Smooth muscle cell (in vitro differentiated cells): Measurements from ENCODE around the gene LIPC. TPM values are rescaled to one million over a fixed set of nuclear protein-coding genes. Genes with fewer than 3 reads are reported as not detected.

Source experiments
- DNase-seq: peaks from one replicate; lab custom pipeline; 2025; ENCODE audit not compliant: unreplicated experiment; lab: John Stamatoyannopoulos, UW
- H2AFZ ChIP-seq: fragments of 200-600 bp; sonication (generic); 2 replicates; pipeline ENCODE4 v1.6.0; 2016; ENCODE audit warnings: antibody characterized with exemption, low read depth, mild to moderate bottlenecking
- H3F3A ChIP-seq: fragments of 200-600 bp; sonication (generic); 2 replicates; pipeline ENCODE4 v1.6.0; 2017; ENCODE audit warnings: antibody characterized with exemption, low read depth
- H3K27ac ChIP-seq: fragments of 200-600 bp; sonication (generic); 2 replicates; pipeline ENCODE4 v1.5.1; 2016; ENCODE audit warnings: low read depth, mild to moderate bottlenecking
- H3K27me3 ChIP-seq: fragments of 200-600 bp; sonication (generic); 2 replicates; pipeline ENCODE4 v1.6.1; 2016; ENCODE audit warnings: low read depth, mild to moderate bottlenecking
- H3K36me3 ChIP-seq: fragments of 200-600 bp; sonication (generic); 2 replicates; pipeline ENCODE4 v1.5.1; 2016; ENCODE audit warnings: low read depth
- H3K4me1 ChIP-seq: fragments of 200-600 bp; sonication (generic); 2 replicates; pipeline ENCODE4 v1.5.1; 2016; ENCODE audit warnings: low read depth
- H3K4me2 ChIP-seq: fragments of 200-600 bp; sonication (generic); 2 replicates; pipeline ENCODE4 v1.6.0; 2016; ENCODE audit warnings: mild to moderate bottlenecking
- H3K4me3 ChIP-seq: fragments of 200-600 bp; sonication (generic); 2 replicates; pipeline ENCODE4 v1.5.1; 2016; ENCODE audit warnings: mild to moderate bottlenecking
- H3K79me2 ChIP-seq: fragments of 200-600 bp; sonication (generic); 2 replicates; pipeline ENCODE4 v1.6.0; 2016; ENCODE audit warnings: low read depth, mild to moderate bottlenecking
- H3K9ac ChIP-seq: fragments of 200-600 bp; sonication (generic); 2 replicates; pipeline ENCODE4 v1.6.0; 2016; ENCODE audit warnings: low read depth
- H3K9me3 ChIP-seq: fragments of 200-600 bp; sonication (generic); replicated peaks from 2 replicates; pipeline ENCODE4 v1.5.1; 2016; ENCODE audit warnings: low read depth
- H4K20me1 ChIP-seq: fragments of 200-600 bp; sonication (generic); 2 replicates; pipeline ENCODE4 v1.6.0; 2016; ENCODE audit warnings: low read depth
- WGBS: methylation state at CpG from one replicate; pipeline ENCODE4 v1.1.7; 2016; ENCODE audit warnings: low lambda C conversion rate; 5-methylcytosine and 5-hydroxymethylcytosine counted together
- polyA plus RNA-seq: library from polyadenylated mRNA; unstranded; fragments of >200 nt; fragmentation: Nextera tagmentation; extraction: Ambion mirVana; gene quantifications from 2 replicates; pipeline ENCODE4 v1.2.1, GENCODE V29; 2016
- total RNA-seq: library from RNA; depleted of rRNA; stranded (reverse); fragments of >200 nt; gene quantifications from 2 replicates; pipeline ENCODE4 v1.2.3, GENCODE V29; 2014
- TF ChIP-seq, protein P1 (sequence below): fragments of 200-600 bp; sonication (generic); IDR thresholded peaks from 2 replicates; pipeline ENCODE4 v1.5.1; 2017; ENCODE audit warnings: borderline replicate concordance, mild to moderate bottlenecking, antibody characterized with exemption; ENCODE audit not compliant: insufficient read depth, poor library complexity, severe bottlenecking

The LIPC gene
- total and polyA plus RNA-seq, 2 experiments from 2014 or later = not detected

- H4K20me1 ChIP-seq = no peaks in the 10 kb centered on the region
- no peaks in the 10 kb centered on the region for H3K4me1 ChIP-seq
- no peak overlapping the region for H3K4me3 ChIP-seq
- no peaks in the 10 kb centered on the region for H3K79me2 ChIP-seq
- no peaks in the 10 kb centered on the region for H3K27me3 ChIP-seq
- no peak overlapping the region for H3K27ac ChIP-seq
- no peaks in the 10 kb centered on the region for H3K36me3 ChIP-seq
- WGBS = 94% methylated on average over 14 of the region's 14 CpGs
- no peak overlapping the region for H2AFZ ChIP-seq
- TF ChIP-seq, protein P1, sequence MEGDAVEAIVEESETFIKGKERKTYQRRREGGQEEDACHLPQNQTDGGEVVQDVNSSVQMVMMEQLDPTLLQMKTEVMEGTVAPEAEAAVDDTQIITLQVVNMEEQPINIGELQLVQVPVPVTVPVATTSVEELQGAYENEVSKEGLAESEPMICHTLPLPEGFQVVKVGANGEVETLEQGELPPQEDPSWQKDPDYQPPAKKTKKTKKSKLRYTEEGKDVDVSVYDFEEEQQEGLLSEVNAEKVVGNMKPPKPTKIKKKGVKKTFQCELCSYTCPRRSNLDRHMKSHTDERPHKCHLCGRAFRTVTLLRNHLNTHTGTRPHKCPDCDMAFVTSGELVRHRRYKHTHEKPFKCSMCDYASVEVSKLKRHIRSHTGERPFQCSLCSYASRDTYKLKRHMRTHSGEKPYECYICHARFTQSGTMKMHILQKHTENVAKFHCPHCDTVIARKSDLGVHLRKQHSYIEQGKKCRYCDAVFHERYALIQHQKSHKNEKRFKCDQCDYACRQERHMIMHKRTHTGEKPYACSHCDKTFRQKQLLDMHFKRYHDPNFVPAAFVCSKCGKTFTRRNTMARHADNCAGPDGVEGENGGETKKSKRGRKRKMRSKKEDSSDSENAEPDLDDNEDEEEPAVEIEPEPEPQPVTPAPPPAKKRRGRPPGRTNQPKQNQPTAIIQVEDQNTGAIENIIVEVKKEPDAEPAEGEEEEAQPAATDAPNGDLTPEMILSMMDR = no peak
- DNase-seq = no peak
- no peaks in the 10 kb centered on the region for H3F3A ChIP-seq
- no peak overlapping the region for H3K9ac ChIP-seq
- no peaks in the 10 kb centered on the region for H3K9me3 ChIP-seq
- H3K4me2 ChIP-seq = no peak overlapping the region
Measured at GRCh38 chr15:58575045-58575786, 143.4 kb downstream of the LIPC start.

DNA sequence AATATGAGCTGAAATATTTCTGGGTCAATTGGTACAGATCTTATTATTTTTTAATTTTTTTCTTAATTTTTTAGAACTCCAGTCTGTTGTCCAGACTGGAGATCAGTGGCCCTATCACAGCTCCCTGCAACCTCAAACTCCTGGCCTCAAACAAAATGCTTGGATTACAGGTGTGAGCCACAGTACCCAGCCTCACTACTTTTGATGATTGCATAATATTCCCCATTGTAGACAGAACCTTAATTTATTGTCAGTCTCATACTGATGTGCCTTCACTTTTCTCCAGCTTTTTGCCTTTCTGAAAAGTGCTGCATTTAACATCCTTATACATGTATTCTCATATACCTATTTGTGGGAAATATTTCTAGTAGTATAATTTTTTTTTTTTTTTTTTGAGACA, 144.9 kb downstream of the LIPC start:
- DNase-seq = no peak
- Histone ChIP-seq H3K4me2 (no peak overlapping the region), H2AFZ (no peak overlapping the region)

GRCh38 chr15:58582160-58582559, 150.4 kb downstream of the LIPC start:
- Histone ChIP-seq H3K9ac (no peak overlapping the region), H3K9me3 (no peaks in the 10 kb centered on the region), H3K4me3 (no peak overlapping the region), H2AFZ (no peak overlapping the region), H3K36me3 (no peaks in the 10 kb centered on the region), H3K27ac (no peak overlapping the region), H3F3A (no peaks in the 10 kb centered on the region), H3K4me1 (no peaks in the 10 kb centered on the region), H3K27me3 (no peaks in the 10 kb centered on the region), H3K4me2 (no peak overlapping the region), H3K79me2 (no peaks in the 10 kb centered on the region), H4K20me1 (no peaks in the 10 kb centered on the region)
- 98% methylated on average over 3 of the region's 3 CpGs for WGBS
- DNase-seq = no peak
- TF ChIP-seq, protein P1 = no peak

More for the DNA sequence above, 144.9 kb downstream of the LIPC start:
- H3K9ac ChIP-seq = no peak overlapping the region
- no peaks in the 10 kb centered on the region for H3K36me3 ChIP-seq
- no peaks in the 10 kb centered on the region for H3K9me3 ChIP-seq
- H3K4me3 ChIP-seq = no peak overlapping the region
- TF ChIP-seq, protein P1 = no peak
- H3K27me3 ChIP-seq = no peaks in the 10 kb centered on the region
- no peaks in the 10 kb centered on the region for H3F3A ChIP-seq
- no peaks in the 10 kb centered on the region for H4K20me1 ChIP-seq
- H3K4me1 ChIP-seq = no peaks in the 10 kb centered on the region
- no peaks in the 10 kb centered on the region for H3K79me2 ChIP-seq
- no peak overlapping the region for H3K27ac ChIP-seq
